UCSD-AML1 (cell line): ENCODE results near the gene FRAT2.
"Not testable (repeated sequence)": the region's sequence is repeated elsewhere in the genome, so short reads cannot be mapped to it uniquely, and the experiment has no call there.

Experiments
- DNase-seq: peaks from one replicate; lab custom pipeline; 2025; ENCODE audit not compliant: unreplicated experiment; lab: John Stamatoyannopoulos, UW

FRAT2 gene

DNA sequence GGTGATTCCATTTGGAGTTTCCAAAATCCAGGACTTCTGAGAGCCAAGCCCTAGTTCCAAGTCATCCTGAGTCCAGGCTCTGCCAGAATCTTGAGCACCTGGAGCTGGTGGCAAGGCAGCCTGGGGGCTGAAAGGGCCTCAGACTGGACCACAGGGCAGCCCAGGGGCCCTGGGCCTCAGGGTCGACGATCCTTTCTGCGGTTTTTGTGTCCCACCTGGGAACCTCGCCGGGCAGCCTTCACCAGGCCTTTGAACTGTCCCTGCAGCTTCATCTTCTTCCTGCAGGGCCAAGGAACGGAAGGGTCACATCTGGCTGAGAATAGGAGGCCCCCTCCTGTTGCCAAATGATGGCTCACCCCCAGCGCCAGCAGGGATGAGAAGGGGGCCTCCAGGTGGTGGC is 22.4 kb upstream of the FRAT2 start:
- no peak for DNase-seq

DNA sequence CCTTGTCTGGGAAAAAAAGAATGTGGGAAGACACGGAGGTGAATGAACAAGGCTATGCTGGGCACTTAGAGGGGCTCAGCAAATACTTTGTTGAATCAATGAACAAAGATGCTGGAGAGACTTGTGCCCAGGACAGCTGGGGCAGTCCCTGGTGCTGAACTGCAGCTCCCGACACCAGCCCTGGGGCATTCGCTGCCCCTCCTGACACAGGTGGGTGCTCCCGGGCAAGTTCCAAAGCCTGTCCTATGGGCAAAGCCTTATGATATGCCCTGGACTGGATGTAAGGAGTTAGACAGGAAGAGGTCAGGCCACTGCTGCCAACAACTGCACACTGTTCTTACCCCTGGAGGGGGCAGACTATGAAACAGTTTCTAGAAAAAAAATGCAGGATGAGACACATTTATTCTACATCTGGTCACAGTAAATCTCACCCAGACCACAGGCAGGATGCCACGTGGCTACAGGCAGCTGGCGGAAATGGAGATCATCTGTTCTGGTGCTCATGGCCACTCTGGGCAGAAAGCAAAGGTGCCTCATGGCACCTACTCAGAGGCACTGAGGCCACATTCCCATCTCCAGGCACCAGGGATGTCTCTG is 21.9 kb upstream of the FRAT2 start:
- DNase-seq = peak; percentile 48

DNA sequence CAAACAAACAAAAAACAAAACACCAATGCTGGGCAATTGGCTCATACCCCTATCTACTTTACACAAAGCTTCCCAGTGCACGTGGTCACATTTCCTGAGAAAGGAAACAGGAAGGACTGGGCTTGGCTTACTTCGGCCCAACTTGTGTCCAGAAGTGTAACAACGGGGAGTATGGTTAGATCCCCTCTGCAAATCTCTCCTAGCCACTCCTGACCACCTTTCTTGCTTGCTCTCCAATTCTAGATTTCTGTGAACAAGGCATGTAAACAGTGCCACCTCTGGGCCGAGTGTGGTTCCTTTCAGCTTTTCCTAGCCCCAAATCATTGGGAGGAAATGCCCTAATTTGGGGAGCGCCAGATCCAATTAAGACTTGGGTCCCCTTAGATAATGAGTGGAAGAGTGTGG is 21.0 kb upstream of the FRAT2 start:
- DNase-seq = peak; percentile 39

DNA sequence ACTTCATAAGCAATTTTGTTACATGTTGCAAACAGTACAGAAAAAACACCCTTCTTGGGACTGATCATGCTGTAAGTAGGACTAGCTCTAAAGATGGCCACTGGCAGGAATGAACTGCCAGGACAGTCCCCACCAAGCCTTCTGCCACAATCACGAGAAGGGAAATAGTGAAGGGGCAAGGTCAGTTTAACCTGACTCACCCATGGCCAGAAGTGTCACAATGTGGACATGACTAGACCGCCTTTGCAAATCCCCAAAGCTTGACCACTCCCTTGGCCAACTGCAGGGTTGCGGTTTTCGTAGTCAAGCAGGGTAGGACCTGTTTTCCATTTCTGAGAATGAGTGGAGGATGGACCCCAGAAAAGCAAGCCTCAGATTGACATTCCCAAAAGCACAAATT is 19.4 kb upstream of the FRAT2 start:
- DNase-seq = no peak

DNA sequence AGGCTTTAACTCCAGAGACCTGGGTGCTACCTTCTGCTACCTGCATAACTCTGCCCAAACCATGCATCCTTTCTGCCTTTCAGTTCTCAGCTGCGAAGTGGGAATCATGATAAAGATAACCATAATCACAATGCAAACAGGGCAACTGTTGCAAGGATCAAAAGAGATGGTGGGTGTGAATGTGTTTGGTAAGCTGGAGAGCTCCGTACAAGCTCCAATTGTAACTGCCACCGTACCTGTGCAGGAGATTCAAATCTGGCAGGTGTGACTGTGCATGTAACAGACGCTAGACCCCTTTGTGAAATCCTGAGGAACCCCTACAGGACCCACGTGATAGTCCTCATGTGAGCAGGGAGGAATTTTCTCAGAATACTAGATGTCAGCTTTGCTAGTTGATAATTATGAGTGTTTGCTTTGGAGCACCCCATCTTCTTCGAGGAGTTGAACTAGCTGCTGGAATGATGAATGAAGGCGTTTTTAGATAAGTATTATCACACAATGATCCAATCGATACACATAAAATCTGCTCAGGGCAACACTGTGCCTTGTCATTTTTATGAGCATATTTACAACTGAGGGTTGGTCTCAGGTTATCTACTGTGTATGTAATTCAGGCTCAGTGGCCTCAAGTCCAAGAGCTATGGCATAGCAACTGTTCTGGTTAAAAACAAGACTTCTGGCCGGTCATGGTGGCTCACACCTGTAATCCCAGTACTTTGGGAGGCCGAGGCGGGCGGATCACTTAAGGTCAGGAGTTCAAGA is 15.4 kb upstream of the FRAT2 start:
- no peak for DNase-seq

DNA sequence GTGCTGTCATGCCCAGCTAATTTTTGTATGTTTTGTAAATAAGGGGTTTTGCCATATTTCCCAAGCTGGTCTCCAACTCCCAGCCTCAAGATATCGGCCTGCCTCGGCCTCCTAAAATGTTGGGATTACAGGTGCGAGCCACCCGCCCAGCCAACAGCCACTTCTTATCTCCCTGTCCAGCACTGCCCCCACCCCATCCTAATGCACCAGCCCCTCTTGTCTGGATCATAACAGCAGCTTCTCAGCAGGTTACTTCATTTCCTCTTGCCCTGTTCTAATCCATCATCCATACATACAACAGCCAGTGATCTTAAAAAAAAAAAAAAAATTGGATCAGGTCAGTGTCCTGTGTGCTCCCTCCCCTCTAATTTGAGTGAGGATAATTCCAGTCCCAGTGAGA is 12.8 kb upstream of the FRAT2 start:
- DNase-seq = no peak

DNA sequence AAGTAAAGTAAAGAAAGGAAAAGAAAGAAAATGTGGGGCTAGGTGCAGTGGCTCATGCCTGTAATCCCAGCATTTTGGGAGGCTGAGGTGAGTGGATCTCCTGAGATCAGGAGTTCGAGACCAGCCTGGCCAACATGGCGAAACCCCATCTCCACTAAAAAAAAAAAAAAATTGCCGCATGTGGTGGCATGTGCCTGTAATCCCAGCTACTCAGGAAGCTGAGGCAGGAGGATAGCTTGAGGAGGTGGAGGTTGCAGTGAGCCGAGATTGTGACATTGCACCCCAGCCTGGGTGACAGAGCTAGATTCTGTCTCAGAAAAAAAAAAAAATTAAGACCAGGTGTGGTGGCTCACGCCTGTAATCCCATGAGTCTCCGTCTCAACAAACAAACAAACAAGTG is 9.1 kb upstream of the FRAT2 start:
- DNase-seq = not testable (repeated sequence)

DNA sequence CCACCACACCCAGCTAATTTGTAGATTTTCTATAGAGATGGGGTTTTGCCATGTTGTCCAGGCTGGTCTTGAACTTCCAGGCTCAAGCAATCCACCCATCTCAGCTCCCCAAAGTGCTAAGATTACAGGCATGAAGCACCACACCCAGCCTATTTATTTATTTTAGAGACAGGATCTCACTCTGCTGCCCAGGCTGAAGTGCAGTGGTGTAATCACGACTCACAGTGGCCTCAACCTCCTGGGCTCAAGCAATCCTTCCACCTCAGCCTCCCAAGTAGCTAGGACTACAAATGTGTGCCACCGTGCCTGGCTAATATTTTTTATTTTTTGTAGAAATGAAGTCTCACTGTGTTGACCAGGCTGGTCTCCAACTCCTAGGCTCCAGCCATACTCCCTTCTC is 6.9 kb upstream of the FRAT2 start:
- no peak for DNase-seq

DNA sequence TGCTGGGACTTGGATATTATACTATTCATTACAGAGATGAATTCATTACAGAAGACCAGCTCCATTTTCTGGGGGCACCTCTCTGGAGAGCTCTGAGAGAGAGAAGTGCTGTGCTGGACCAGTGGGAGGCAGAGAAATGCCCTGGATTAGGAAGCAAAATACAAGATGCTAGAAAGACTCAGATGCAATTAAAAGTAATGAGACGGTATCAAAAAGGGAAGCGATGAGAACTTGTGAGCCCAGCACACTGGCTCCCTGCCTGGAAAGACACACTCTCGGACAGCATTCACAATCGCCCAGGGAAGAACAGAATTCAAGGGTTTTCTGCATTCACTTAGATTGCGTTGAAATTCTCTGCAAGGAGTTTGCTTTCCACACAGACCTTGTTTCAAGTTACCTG is 3.5 kb upstream of the FRAT2 start:
- no peak for DNase-seq

DNA sequence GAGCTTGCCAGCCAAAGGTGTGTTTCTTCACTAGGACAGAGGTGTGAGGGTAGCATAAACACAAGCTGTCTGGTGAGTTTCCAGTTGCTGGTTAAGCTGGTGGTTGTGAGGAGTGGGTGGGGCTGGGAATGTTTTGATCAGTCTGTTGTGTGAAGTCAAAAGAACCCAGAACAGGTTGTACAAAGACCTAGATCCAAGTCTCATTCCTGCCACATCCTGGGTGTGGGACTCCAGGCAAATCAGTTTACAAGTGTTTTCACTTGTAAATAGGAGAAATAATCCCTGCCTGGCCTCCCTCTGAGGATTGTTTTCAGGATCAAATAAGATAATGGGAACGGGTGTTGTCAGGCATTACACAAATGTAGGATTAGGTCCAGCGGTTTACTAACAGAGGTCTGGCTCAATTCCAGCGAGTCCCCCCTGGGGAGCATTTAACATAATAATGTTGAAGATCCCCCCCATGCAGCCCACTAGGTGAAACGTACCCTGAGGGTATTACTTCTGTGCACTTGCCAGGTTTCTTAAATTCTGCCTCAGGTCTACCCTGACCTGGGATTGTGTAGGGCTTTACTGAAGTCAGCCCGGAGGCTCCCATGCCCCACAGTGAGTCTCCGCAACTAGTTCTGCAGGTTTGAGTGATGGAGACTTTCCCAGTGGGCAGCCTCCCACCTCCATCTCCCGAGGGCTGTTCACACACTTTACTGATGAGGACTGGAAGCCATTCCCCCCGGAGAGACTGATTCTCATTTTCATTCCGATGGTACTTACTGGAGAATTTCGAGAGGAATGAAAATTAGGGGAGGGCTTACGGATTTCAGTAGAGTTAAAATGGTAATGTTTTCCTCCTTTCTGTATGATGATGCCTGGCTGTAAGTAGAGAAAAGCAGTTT is 2.7 kb upstream of the FRAT2 start:
- no peak for DNase-seq

DNA sequence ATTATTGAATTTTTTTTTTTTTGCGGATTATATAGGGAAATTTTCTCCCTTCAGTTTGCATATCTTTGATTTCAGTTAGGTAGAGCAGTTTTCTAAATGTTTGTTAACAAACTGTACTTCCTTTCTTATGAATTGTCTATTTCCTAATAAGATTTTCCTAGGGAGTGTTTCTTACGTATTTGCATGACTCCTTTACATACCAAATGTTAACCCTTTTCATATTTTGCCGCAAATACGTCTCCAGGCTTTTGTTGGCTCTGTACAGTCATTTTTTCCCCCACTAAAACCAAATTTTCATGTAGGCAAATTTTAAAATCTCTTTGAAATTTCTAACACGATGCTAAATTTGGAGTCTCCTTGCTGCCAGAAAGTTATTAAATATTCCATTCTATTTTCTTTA is 1.9 kb upstream of the FRAT2 start:
- no peak for DNase-seq

DNA sequence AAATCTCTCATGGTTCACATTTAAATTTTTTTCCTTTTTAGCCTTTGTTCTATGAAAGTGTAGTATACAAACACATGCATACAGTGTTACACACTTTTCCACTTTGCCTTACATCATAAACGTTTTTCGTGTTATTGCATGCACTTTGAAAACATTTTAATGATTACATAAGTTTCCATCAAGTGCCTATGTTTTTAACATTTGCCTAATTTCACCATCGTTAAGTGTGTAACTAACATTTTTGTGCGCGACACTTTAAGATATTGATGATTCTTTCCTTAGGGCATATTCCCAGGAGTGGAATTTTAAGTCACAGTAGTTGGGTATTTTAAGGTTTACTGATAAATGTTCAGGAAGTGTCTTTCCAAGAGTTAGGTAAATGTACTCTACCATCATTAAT is 1.5 kb upstream of the FRAT2 start:
- no peak for DNase-seq

DNA sequence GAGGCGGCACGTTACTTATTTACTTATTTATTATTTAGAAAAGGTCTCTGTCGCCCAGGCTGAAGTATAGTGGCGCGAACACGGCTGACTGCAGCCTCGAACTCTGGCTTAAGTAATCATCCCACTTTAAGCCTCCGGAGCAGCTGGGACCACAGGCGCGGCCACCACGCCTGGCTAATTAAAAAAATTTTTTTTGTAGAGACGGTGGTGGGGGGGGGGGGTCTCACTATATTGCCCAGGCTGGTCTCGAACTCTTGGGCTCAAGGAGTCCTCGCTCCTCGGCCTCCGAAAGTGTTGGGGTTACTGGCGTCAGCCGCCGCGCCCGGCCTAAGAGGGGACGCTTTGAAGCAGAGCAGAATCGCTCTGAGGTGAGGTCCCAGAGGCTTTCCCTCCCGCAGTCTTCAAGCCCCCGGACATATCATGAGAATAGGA is 675 bp upstream of the FRAT2 start:
- no peak for DNase-seq

DNA sequence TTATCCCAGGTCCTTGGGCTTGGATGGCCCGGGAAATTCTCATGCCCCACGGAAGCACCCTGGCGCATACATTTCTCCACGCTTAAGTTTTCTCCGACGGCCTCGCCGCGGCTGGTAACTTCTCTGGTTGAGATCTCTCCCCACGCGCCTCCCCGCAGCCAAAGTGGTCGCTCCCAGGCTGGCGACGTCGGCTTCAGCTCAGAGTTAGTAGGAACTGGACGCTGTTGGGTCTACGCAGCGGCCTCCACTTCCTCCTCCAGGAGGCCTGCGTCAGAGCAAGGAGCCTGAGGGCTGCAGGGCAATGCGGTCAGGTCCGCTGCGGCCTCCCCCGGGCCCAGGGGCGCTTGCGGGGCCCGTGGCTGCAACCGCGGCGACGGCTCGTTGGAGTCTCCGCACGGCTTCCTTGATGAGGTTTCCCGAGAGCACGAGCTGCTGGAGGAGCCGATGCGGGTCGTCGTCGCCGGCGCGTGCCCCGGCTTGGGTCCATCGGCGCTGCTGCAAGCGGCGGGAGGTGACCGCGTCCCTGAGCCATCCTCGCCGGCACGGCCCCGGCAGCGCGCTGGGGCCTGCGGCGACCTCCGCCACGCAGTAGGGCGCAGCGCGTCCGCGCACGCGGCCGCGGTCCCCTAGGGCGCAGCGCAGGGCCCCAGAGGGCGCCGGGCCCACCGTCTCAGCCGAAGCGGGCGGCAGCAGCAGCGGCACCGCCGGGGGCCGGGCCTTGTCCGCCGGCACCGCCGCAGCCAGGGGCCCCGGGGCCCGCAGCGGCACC is 744 bp downstream of the FRAT2 start:
- peak; percentile 61 for DNase-seq

DNA sequence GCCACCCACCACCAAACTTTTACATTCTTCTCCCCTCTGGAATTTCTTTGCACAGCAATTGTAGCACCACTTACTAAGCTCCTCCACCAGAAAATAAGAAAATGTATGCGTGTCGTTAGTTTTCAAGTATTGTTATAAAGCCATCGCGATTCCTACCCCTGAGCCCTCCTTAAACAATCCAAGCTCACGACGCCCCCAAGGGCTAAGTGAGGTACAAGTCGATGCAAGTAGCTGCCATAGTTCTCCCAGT is 1.3 kb downstream of the FRAT2 start:
- DNase-seq = no peak

DNA sequence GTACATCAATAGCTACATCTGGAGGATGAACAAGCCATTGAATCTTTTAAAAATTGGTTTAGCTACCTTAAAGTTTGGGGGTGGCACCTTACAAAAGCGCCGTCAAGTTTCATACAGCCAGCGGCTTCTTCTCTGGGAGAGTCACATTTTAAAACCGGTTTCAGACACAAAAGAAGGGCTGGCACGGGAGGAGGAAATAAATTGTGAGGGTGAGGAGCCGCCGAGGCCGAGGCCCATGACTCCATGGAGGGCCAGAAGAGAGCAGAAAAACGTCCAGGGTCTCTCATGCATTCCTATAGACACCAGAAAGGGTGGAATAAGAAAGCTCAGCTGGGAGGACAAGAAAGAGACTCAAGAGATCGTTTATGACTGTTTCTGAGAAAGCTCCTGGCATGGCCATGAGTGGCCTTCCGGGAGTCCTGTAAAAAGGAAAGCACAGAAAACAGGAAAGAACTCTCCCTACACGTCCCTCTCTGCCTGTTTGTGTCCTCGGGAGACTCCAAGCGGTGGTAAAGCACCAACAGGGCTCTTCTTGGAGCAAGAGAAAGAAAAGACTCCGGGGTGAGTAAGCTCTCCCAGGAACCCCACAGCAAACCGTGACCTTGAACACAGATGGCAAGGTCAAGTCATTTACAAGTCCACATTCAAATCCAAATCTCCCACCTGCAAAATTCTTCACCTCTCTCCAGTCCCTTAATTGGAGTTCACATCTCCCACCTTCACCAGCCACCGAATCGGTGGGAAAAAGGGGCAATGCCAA is 1.8 kb downstream of the FRAT2 start:
- DNase-seq = peak; percentile 32

DNA sequence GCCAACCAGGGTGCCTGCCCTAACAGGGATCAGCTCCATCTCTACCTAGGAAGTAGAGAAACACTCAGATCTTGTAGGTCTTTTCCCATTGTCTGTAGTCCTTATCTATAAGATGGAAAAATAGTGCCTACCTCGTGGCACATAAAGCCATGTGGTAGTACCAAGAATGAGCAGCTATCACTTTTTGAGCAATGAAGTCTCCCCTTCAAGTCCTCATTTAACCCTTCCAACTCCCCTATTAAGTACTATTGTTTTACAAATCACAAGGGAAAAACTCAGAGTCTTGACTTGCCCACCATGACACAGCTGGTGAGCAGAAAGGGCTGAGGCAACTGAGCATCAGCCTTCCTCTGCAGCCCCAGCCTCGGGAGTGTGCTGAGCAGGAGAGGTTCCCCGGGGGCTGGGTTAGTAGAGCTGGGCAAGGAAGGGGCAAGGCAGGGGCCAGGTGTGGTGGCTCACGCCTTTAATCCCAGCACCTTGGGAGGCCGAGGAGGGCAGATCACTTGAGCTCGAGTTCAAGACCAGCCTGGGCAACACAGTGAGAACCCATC is 3.3 kb downstream of the FRAT2 start:
- DNase-seq = no peak

DNA sequence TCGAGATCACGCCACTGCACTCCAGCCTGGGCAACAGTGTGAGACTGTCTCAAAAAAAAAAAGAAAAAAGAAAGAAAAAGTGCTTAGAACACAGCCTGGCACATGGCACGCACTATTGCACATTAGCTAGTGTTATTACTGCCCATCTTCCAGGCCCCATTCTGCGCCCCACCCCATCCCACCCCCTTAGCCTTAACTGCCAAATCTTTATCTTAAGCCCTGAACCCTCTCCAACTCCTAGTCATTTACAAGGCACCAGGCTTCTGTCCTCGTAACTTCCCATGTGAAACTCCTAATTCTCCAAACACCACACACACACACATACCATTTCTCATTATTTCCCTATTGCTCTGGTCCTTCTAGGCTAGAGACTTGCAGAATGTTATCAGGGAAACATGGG is 4.8 kb downstream of the FRAT2 start:
- no peak for DNase-seq

DNA sequence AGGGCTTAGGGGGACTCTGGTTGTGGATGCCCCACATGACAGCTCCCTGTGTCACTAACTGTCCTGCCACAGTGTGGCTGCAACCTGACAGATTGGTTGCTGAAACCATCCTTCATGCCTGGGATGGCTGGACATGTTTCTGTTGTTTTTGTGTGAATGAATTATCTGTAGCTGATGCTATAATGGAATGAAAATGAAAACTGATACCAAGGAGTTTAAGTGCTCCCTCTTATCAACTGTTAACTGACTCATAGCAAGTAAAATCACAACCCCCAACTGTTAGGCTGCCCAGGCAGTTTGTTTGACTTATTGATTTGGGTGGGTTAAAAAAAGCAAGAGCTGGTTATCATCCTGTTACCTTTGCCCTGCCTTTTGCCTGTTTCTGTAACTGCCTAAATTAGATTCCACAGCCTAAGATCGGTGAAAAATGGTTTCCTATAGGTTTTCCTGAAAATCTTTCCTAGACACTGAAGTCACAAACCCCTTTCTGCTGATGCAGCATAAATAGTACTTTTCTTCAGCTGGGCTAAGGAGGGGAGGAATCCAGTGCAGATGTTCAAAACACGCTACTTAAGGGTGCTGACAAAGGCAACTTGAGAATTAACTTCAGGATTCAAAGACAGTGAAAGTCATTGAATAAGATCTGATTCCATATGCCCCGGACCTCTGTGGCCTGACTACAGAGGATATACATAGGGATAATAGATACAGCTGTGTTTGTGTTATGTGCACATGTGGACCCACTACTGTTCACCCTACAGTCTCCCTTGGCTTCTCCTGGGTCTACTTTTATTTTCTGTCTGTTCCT is 5.7 kb downstream of the FRAT2 start:
- DNase-seq = no peak
